ENCODE measurements around the gene ST6GAL1.

The ST6GAL1 gene

GRCh38 chr3:187084126-187084525 lies 153.8 kb downstream of the ST6GAL1 start:
- CTCF ChIA-PET, result interaction anchor here (0.5 to 0.8 kb wide), 5 partner anchors 20 to 241 kb away, joined by 3 to 5 read pairs (median 3); no protein-coding TSS in a partner anchor
- POLR2A ChIA-PET (ENCODE audit: low non-redundant PET), result no interaction called here
- no peak for TF ChIP-seq CTCF (conservative IDR thresholded peaks at IDR 0.05; ENCODE audit: low read depth)
- H3K27ac ChIP-seq, result no peak overlapping the region
- DNase-seq (ENCODE audit: low spot score), result no peak

DNA sequence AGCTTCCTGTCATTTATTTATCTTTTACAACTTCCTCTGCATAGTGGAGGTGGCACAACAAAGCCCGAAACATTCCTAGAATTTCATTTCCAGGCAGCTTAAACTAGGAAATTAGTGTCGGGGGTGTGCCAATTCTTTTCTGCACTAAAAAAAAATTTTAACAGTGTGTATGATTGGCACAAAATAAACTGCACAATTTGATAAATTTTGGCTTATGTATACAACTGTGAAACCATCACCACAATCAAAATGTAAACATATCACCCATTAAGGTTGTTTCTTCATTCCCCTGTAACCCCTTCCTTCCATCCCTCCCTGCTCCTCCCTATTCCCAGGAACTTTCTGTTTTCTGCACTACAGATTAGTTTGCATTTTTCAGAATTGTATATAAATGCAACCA lies 154.3 kb downstream of the ST6GAL1 start:
- TF ChIP-seq CTCF (conservative IDR thresholded peaks at IDR 0.05; ENCODE audit: low read depth), result no peak
- POLR2A ChIA-PET (ENCODE audit: low non-redundant PET), result no interaction called here
- H3K27ac ChIP-seq, result no peak overlapping the region
- CTCF ChIA-PET, result interaction anchor here (0.5 to 0.6 kb wide), 2 partner anchors 20 to 174 kb away, joined by 3 read pairs; no protein-coding TSS in a partner anchor
- no peak for DNase-seq (ENCODE audit: low spot score)

- DNase-seq (ENCODE audit: low spot score), result no peak
- no peak for TF ChIP-seq CTCF (conservative IDR thresholded peaks at IDR 0.05; ENCODE audit: low read depth)
- ChIA-PET CTCF (interaction anchor here (0.5 kb wide), 1 partner anchor 655 kb away, joined by 3 read pairs; no protein-coding TSS in a partner anchor), POLR2A (ENCODE audit: low non-redundant PET) (no interaction called here)
- H3K27ac ChIP-seq, result no peak overlapping the region
Measured at GRCh38 chr3:187085021-187085666, 154.8 kb downstream of the ST6GAL1 start.

DNA sequence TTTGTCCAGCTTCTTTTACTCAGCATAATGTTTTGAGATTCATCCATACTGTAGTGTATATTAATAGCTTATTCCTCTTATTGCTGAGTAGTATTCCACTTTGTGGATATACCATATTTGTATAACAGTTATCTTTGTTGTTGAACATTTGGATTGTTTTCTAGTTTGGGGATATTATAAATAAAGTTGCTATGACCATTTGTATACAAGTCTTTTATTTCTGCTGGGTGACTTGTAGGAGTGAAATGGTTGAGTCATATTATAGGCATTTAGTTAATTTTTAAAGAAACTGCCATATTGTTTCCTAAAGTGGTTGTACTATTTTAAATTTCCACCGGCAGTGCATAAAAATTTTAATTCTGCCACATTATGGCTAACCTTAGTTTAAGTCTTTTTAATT lies 155.6 kb downstream of the ST6GAL1 start:
- POLR2A ChIA-PET (ENCODE audit: low non-redundant PET), result no interaction called here
- DNase-seq (ENCODE audit: low spot score), result no peak
- TF ChIP-seq CTCF (conservative IDR thresholded peaks at IDR 0.05; ENCODE audit: low read depth), result no peak
- no peak overlapping the region for H3K27ac ChIP-seq
- CTCF ChIA-PET, result interaction anchor here (0.5 kb wide), 1 partner anchor 654 kb away, joined by 3 read pairs; no protein-coding TSS in a partner anchor

DNA sequence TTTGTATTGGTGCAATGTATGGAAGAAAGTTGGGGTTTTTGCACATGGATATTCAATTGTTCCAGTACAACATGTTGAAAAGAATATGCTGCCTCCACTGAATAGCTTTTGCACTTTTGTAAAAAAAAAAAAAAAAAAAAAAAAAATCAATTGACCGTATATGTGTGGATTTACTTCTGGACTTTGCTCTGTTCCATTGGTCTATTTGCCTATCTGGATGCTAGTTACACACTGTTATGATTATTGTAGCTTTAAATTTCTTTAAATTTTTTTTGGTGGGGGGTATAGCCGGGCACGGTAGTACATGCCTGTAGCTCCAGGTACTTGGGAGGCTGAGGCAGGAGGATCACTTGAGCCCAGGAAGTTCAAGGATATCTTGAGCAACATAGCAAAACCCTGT lies 156.5 kb downstream of the ST6GAL1 start:
- POLR2A ChIA-PET (ENCODE audit: low non-redundant PET), result no interaction called here
- CTCF ChIA-PET, result no interaction called here
- no peak for DNase-seq (ENCODE audit: low spot score)
- no peak for TF ChIP-seq CTCF (conservative IDR thresholded peaks at IDR 0.05; ENCODE audit: low read depth)
- no peak overlapping the region for H3K27ac ChIP-seq

GRCh38 chr3:187088701-187089100 lies 158.4 kb downstream of the ST6GAL1 start:
- no peak for TF ChIP-seq CTCF (conservative IDR thresholded peaks at IDR 0.05; ENCODE audit: low read depth)
- no peak for DNase-seq (ENCODE audit: low spot score)
- ChIA-PET CTCF (no interaction called here), POLR2A (ENCODE audit: low non-redundant PET) (no interaction called here)
- H3K27ac ChIP-seq, result no peak overlapping the region

Data from RWPE1 (cell line).